Transverse colon (tissue), 3 donors: ENCODE measurements around the gene CELA3B.

Source experiments
- EP300 ChIP-seq: sonication (generic); formaldehyde crosslinking; IDR thresholded peaks from one replicate; pipeline ENCODE4 v1.6.1; 2017; ENCODE audit warnings: antibody characterized with exemption, low read depth
- POLR2A ChIP-seq: fragments of 450-650 bp; IDR thresholded peaks from one replicate; pipeline ENCODE4 v1.6.1; 2016; ENCODE audit warnings: antibody characterized with exemption, mild to moderate bottlenecking, moderate library complexity
- TF ChIP-seq, protein P1 (sequence below), 5 experiments: fragments of 200-600 bp in 3 of 5; fragments of 450-650 bp in 2 of 5; sonication (generic) in 3 of 5; IDR thresholded peaks; 1 replicate in 2 of 5; 2 replicates in 3 of 5; pipeline ENCODE4 v1.5.1; 2016 to 2017; ENCODE audit warnings: antibody characterized with exemption in 5 of 5, inconsistent platforms in 3 of 5, mild to moderate bottlenecking in 2 of 5, moderate library complexity in 1 of 5

DNA sequence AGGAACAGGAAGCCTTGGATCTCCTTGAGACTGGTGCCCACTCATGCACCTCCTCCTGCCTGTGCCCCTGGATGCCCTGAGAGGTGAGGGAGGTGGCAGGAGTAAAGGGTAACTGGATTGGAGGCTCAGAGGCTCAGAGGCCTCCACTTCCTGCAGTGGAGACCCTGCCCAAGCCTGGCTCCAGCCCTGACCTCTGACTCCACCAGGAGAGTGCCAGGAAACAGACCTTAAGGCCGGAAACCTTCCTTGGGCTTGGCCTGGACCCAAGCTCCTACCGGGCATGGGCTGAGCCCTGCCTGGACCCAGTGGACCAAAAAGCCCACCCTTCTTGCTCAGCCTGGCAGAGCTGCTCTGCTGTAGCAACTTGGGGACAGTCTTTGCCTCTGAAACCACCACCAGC lies 15.0 kb upstream of the CELA3B start:
- TF ChIP-seq, protein P1, sequence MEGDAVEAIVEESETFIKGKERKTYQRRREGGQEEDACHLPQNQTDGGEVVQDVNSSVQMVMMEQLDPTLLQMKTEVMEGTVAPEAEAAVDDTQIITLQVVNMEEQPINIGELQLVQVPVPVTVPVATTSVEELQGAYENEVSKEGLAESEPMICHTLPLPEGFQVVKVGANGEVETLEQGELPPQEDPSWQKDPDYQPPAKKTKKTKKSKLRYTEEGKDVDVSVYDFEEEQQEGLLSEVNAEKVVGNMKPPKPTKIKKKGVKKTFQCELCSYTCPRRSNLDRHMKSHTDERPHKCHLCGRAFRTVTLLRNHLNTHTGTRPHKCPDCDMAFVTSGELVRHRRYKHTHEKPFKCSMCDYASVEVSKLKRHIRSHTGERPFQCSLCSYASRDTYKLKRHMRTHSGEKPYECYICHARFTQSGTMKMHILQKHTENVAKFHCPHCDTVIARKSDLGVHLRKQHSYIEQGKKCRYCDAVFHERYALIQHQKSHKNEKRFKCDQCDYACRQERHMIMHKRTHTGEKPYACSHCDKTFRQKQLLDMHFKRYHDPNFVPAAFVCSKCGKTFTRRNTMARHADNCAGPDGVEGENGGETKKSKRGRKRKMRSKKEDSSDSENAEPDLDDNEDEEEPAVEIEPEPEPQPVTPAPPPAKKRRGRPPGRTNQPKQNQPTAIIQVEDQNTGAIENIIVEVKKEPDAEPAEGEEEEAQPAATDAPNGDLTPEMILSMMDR (IDR thresholded peaks at IDR 0.05): no peak
- TF ChIP-seq EP300 (no peak), POLR2A (no peak)
